Measurements from ENCODE around the gene ZNG1A.

GRCh38 chr9:214351-214647 is 35.4 kb upstream of the ZNG1A start:
- no peak for TF ChIP-seq CTCF (IDR thresholded peaks at IDR 0.05)
- no peak for TF ChIP-seq POLR2A (IDR thresholded peaks at IDR 0.05)

Data from Peyer's patch (tissue), 4 donors.